Mammary epithelial cell (primary cell): Measurements from ENCODE around the gene NCKAP5L.

Source experiments
- EZH2 ChIP-seq: IDR thresholded peaks from 2 replicates; pipeline ENCODE4 v1.6.1; 2012; ENCODE audit warnings: low read length, inconsistent platforms, borderline replicate concordance
- TF ChIP-seq, protein P1 (sequence below), 2 donors: IDR thresholded peaks in 1 of 2; conservative IDR thresholded peaks in 1 of 2; 2 replicates each; pipeline ENCODE4 v1.5.1; 2011 to 2012; ENCODE audit warnings: inconsistent platforms in 2 of 2, low read length in 2 of 2, mild to moderate bottlenecking in 2 of 2, control low read depth in 1 of 2, low read depth in 1 of 2; ENCODE audit not compliant: insufficient read depth in 1 of 2; ENCODE audit errors: extremely low read depth in 1 of 2

DNA sequence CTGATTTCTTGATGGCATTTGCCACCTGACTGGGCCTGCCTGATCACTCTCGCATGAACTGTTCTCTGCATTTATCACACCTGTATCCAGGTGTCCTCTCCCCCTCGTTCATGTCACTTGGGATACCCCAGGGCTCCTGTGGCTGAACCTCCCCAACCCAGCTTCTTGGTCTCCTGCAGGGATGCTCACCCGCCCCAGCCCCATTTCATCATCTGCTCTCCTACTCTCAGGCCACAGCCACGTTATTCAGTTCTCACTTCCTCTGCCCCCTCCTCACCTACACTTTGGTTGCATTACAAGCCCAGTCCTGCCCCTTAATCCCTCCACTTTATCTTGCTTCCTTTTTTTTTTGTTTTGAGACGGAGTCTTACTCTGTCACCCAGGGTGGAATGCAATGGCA, 51.4 kb downstream of the NCKAP5L start:
- no peak for TF ChIP-seq EZH2
- TF ChIP-seq, protein P1, sequence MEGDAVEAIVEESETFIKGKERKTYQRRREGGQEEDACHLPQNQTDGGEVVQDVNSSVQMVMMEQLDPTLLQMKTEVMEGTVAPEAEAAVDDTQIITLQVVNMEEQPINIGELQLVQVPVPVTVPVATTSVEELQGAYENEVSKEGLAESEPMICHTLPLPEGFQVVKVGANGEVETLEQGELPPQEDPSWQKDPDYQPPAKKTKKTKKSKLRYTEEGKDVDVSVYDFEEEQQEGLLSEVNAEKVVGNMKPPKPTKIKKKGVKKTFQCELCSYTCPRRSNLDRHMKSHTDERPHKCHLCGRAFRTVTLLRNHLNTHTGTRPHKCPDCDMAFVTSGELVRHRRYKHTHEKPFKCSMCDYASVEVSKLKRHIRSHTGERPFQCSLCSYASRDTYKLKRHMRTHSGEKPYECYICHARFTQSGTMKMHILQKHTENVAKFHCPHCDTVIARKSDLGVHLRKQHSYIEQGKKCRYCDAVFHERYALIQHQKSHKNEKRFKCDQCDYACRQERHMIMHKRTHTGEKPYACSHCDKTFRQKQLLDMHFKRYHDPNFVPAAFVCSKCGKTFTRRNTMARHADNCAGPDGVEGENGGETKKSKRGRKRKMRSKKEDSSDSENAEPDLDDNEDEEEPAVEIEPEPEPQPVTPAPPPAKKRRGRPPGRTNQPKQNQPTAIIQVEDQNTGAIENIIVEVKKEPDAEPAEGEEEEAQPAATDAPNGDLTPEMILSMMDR (conservative IDR thresholded peaks at IDR 0.05 in 1 of 2, IDR thresholded peaks at IDR 0.05 in 1 of 2; ENCODE audit: extremely low read depth in 1 of 2, insufficient read depth in 1 of 2, low read depth in 1 of 2, low read length in 2 of 2) = no peak
